ENCODE results near the gene FOSL1. TPM values are rescaled to one million over a fixed set of nuclear protein-coding genes. Genes with fewer than 3 reads are reported as not detected.
A peak's percentile ranks its signal among the peaks of the same experiment; 100 is the strongest.

Gene FOSL1
- total RNA-seq = 3.6 and 4.9 TPM in 2 replicates

DNA sequence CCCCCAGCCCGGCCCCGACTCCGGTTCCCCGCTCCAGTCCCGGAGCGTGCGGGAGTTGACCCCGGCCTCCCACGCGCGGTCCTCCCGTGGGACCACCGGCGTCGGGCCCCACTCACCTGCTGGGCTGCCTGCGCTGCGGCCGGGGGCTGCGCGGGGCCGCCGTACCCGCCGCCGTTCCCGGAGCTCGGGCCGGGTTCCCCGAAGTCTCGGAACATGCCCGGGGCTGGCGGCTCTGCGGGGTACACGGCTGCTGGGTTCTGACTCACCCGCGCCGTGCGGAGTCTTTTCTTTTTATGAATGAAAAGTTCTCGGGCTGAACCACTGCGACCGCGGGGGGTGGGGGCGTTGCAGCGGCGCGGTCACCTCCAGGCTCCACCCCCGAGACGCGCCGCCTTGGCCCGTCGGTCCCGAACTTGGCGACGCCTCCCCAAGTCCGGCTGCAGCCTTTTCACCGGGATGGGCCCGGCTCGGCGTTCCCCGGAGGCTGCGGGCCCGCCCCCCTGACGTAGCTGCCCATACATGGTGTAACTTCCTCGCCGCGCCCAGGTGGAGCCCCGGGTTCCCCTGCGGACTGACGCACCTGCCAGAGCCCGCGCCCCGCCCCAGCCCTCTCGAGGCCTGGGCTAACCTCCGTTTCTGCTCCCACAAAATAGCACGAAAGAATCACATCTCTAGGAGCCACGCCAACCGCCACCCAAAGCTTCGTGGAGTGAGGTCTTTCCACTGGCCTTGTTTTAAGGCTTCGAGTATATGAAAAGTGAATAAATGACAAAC is at the start of gene FOSL1:
Gene FOSL1, minus strand, starts transcription at position 264 of the 774 bp plus-strand sequence. Its CDS starts 49 bp downstream, at position 215.
- peak; percentile 97 for DNase-seq

DNA sequence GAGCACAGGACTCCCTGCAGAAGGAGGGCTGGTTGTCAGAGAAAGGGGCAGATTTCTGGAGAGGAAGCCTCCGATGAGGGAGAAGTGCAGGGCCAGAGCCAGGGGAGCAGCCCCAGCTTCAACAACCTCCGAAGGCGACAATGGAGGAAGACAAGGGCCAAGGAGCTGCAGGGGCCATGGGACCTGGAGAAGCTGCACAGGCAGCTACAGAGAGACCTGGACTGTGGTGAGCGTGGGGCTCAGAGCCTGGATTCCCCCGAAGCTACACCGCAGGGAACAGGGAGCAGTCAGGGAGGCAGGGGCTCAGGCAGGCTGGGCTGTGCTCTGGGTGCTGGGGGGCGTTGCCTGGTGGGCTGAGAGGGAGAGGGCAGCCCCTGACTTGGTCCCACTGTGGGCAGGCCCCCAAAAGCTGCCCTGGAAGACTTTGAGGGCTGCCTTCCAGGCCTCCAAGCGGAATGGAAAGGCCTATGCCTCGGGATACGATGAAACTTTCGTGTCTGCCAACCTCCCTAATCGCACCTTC is 47.5 kb upstream of the FOSL1 start:
- no peak for DNase-seq

DNA sequence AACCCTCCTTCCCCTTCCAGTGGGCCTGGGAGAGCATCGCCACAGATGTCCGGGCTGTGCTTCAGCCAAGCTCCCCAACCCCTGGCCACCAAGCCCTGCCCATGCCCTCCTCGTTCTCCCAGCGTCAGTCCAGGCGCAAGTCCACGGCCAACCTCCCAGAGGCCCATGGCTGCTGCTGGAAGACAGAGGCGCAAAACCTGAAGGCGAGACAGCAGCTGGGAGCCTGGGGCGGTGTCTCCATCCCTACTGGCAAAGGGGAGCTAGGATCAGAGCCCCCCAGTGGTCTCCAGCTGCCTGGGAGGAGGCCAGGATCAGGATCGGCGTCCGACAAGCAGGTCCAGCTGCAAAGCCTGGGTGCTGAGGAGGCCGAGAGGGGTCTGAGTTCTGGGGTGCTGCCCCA is 46.9 kb upstream of the FOSL1 start:
- no peak for DNase-seq

- no peak for DNase-seq
These were observed 46.5 kb upstream of the FOSL1 start for GRCh38 chr11:65946655-65947054.

- no peak for DNase-seq
These were observed 45.9 kb upstream of the FOSL1 start for GRCh38 chr11:65945941-65946558.

- DNase-seq = no peak
These were observed 45.3 kb upstream of the FOSL1 start, which contains the start of gene TSGA10IP for GRCh38 chr11:65945430-65945911. TSS of gene TSGA10IP (plus strand) at chr11:65945480. CDS start at chr11:65945676, 196 bp downstream.

DNA sequence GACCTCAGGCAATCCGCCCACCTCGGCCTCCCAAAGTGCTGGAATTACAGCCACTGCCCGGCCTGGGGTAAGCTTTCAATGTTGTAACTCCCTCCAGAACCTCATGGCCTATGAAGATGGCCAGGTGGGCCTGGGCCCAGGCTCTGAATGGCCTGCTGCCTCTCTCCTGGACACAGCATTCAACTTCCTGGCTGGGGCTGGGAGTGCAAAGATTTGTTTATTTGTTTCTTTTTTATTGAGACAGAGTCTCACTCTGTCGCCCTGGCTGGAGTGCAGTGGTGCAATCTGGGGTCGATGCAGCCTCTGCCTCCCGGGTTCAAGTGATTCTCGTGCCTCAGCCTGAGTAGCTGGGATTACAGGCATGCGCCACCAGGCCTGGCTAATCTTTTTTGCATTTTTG is 44.6 kb upstream of the FOSL1 start:
- DNase-seq = no peak

- DNase-seq = no peak
These were observed 44.0 kb upstream of the FOSL1 start for GRCh38 chr11:65944191-65944590.

GRCh38 chr11:65942531-65942930 is 42.3 kb upstream of the FOSL1 start:
- DNase-seq = no peak

DNA sequence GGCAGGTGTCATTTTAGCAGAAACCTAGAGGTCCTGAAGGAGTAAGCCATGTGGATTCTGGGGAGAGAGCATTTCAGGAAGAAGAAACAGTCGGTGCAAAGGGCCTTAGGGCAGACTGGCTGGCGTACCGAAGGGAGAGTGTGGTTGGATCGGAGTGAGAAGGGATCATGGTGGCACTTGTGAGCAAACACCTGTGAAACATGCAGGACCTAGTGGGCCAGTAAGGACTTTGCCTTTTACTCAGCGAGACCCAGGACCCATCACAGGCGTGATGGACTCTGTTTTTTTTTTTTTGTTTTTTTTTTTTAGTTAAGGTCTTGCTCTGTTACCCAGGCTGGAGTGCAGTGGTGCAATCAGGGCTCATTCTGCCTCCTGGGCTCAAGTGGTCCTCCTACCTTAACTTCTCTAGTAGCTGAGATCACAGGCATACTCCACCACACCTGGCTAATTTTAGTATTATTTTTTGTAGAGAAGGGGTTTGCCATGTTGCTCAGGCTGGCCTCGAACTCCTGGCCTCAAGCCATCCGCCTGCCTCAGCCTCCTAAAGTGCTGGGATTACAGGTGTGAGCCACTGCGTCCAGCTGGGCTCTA is 41.6 kb upstream of the FOSL1 start:
- DNase-seq = no peak

DNA sequence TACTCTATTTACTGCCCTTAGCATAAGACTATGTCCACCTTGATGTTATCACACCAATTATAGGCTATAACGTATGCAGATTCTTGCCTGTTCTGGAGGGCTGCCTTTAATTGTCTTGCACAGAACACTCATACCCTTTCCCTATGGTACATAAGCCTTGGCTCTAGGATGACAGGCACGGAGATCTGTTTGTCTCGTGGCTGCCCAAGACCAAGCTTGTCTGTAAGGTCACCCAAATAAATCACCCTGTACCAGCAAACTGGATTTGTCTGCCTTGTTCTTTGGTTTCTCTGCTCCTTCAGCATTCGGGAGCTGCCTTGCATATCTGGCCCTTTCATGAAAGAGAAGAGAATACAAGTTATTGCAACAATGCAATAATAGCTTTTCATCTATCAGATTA is 37.6 kb upstream of the FOSL1 start:
- no peak for DNase-seq

DNA sequence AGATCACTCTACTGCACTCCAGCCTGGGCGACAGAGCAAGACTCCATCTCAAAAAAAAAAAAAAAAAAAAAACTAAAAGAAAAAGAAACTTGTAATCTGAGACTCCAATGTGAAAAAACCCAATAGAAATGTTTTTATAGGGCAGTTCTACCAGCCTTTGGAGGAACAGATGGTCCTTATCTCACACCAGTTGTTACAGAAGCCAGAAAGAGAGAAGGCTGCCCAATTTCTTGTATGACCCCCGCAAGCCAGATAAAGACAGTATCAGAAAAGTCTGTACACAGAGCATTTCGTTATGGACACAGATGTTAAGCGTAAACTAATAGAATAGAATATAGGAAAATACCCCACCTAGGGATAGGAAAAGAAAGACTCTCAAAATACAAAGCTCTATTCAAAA is 33.8 kb upstream of the FOSL1 start:
- DNase-seq = no peak

DNA sequence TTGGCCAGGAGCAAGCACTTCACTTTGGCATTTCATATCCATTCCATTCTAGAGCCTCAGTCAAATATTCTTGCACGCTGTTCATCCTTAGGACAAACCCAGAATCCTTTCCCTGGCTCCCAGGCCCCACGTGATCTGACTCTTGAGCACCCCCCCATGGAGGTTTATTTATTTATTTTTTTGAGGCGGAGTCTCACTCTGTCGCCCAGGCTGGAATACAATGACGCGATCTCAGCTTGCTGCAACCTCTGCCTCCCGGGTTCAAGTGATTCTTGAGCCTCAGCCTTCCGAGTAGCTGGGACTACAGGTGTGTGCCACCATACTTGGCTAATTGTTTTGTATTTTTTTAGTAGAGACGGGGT is 32.4 kb upstream of the FOSL1 start:
- DNase-seq = peak; percentile 38

DNA sequence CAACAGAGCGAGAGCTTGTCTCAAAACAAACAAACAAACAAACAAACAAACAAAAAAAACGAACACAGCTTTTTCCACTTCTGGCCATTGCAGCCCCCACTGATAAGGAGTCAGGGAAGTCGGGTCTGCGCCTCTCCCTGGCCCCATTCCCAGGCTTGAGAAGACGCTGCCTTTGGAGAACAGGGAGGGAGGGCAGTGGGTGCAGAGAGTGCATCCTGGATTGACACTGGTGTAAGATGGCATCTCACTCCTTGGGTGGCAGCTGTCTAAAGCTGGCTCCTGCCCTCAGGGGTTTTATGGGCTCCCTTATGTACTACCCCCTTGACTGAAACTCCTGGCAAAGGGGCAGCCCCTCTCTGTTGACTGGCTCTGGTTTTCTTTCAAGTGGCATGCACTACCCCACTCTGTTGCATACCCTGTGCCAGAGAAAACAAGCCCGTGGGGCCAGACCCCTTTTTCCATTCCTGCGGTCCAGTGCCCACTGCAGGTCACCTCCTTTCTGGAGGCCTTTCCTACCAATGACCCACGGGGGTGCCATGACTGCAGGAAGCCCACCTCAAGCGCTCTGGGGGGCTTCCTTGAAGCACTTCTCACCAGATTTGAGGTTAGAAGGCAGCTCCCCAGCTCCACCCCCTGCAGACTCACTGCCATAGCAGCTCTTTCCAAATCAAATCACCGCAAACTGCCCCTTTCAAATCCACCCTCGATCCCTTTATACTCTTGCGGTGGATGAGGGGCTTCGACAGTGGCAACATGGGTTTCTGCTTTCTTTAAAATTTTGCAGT is 31.8 kb upstream of the FOSL1 start:
- DNase-seq = no peak

DNA sequence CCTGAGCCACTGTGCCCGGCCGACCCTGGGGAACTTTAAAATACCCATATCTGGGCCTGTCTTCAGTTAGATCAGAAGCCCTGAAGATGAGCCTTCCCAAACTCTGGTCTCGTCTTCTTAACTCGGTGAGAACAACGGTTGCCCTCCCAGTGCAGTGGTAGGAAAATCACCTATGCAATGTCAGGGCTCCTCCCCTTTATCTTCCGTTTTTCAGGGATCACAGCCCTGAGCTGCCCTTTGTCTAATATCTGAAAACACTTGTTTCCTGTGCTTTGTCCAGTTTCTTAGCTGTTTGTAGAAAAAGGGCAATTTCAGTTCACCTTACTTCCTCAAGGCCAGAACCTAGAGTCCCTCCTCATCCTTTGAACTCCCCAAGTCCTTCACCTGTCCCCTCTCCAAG is 28.5 kb upstream of the FOSL1 start:
- DNase-seq = no peak

GRCh38 chr11:65927904-65928397 is 27.8 kb upstream of the FOSL1 start:
- DNase-seq = no peak

- DNase-seq = no peak
These were observed 25.2 kb upstream of the FOSL1 start for GRCh38 chr11:65925397-65925796.

- DNase-seq = no peak
These were observed 22.4 kb upstream of the FOSL1 start for GRCh38 chr11:65922565-65922964.

DNA sequence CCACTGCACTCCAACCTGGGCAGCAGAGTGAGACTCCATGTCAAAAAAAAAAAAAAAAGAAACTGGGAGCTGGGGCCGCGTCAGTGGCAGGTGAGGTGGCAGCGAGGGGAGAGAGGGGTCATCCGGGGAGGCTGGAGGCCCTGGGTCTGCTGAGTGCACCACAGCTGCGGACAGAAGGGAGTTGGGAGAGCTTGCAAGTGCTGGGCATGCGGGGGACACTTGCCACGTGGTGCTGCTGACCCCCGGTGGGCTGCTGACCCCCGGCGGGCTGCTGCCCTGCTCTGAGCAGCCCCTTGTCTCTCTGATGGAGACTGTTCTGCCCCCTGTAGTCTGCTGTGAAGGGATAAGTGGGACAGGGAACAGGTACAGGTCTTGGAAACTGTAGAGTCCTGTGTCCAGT is 21.7 kb upstream of the FOSL1 start:
- no peak for DNase-seq

DNA sequence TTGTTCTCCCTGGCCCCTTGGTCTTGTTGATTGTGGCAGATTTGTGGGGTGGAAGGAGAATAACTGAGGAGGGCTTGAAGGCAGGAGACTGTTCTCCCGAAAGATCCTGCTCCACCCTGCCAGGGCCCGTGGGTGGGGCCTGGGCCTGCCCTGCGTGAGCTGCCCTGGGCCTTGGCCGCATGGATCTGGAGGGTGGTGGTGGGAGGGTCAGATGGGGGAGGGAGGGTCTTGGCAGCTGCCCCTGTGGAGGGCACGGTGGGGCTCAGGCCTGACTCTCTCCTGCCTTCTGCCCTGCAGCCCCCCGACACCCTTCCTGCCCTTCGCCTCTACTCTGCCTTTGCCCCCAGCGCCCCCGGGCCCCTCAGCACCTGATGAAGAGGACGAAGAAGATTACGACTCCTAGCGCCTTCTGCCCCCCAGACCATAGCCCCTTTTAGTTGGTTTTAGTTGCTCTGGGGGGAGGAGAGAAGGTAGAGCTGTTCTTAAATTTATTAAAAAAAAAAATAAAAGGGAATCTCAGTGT is 20.9 kb upstream of the FOSL1 start:
- no peak for DNase-seq

- no peak for DNase-seq
These were observed 20.2 kb upstream of the FOSL1 start for GRCh38 chr11:65920372-65920802.
